ENCODE measurements around the gene PDE4B.

DNA sequence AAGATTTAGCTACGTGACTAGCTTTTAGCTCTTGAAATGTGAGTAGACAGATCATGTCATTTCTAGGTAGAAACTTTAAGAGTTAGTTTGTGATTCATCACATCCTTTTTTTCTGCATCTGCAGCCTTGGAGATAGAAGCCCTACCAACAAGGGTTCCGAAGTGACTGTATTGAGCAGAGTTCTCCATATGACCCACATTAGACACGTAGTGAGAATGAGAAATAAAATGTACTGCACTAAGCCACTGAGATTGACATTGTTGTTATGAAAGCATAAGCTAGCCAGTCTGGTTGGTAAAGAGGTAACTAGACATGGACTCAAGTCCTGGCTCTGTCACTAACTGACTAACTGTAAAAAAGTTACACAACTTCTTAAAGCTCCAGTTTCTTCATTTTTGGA lies 296.1 kb downstream of the PDE4B start:
- TF ChIP-seq, protein P1, sequence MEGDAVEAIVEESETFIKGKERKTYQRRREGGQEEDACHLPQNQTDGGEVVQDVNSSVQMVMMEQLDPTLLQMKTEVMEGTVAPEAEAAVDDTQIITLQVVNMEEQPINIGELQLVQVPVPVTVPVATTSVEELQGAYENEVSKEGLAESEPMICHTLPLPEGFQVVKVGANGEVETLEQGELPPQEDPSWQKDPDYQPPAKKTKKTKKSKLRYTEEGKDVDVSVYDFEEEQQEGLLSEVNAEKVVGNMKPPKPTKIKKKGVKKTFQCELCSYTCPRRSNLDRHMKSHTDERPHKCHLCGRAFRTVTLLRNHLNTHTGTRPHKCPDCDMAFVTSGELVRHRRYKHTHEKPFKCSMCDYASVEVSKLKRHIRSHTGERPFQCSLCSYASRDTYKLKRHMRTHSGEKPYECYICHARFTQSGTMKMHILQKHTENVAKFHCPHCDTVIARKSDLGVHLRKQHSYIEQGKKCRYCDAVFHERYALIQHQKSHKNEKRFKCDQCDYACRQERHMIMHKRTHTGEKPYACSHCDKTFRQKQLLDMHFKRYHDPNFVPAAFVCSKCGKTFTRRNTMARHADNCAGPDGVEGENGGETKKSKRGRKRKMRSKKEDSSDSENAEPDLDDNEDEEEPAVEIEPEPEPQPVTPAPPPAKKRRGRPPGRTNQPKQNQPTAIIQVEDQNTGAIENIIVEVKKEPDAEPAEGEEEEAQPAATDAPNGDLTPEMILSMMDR (IDR thresholded peaks at IDR 0.05; ENCODE audit: insufficient read depth, low read depth, low read length) = no peak
- no peak for TF ChIP-seq EZH2 (IDR thresholded peaks at IDR 0.05; ENCODE audit: insufficient read depth, low read length)
